Amniotic stem cell (primary cell): ENCODE data around the gene SLC49A3.

Experiments
- DNase-seq: peaks from one replicate; lab custom pipeline; 2025; lab: John Stamatoyannopoulos, UW

The SLC49A3 gene

DNA sequence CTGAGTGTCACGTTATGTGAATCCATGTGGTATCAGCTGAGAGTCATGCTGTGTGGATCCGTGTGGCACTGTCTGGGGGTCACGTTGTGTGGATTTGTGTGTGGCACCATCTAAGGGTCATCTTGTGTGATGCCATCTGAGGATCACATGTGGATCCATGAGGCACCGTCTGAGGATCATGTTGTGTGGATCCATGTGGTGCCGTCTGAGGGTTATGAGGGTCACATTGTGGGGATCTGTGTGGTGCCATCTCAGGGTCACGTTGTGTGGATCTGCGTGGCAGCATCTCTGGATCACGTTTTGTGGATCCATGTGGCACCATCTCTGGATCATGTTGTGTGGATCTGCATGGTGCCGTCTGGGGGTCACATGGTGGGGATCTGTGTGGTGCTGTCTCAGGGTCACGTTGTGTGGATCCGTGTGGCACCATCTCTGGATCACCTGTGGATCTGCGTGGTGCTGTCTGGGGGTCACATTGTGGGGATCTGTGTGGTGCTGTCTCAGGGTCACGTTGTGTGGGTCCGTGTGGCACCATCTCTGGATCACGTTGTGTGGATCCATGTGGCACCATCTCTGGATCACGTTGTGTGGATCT lies 56.7 kb downstream of the SLC49A3 start:
- no peak for DNase-seq
